IPS-18c (cell line): Measurements from ENCODE around the gene KRTAP4-1.
"Not testable (repeated sequence)": the region's sequence is repeated elsewhere in the genome, so short reads cannot be mapped to it uniquely, and the experiment has no call there.

Experiments used
- H3K4me3 ChIP-seq: 2 replicates; pipeline ENCODE4 v1.7.0; 2013; ENCODE audit warnings: low read depth, mild to moderate bottlenecking, low read length, moderate library complexity; ENCODE audit not compliant: insufficient read depth
- H3K9me3 ChIP-seq: one replicate; pipeline ENCODE4 v1.6.1; 2013; ENCODE audit warnings: mild to moderate bottlenecking, low read length, moderate library complexity; ENCODE audit not compliant: control insufficient read depth, insufficient read depth

Gene KRTAP4-1

DNA sequence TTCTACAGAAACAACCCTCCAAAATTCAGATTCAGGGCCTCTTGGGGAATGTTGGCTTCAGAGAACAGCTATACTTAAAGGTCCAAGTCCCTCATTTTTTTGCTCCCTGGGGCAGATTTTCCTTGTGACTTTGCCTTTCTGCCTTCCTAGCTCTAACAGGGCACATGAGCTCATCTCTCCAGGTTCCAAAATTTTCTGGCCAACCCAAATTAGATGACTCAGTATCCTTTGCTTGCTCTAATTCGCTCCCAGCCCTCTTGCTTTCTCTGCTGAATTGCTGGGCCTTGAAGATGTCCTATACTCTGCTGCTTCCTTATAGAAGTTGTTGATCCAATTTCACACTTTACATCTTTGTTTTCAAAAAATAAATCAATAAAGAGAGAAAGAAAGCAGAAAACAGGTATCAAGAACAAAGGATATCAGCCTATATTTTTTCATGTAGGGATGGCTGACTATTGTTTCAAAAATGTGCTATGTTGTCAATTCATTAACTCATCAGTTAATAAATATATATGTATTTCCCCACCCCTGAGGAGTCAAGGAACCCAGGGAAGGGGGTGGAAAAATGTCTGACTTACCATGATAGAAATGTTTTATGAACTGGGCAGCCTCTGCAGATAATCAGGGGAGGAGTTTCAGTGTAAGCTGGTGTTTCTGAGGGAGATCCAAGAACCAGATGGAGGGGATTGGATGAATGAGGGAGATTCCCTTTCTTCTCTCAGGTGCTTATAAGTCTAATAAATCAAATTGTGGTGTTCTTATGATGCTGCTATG, 5.7 kb downstream of the KRTAP4-1 start:
- H3K9me3 ChIP-seq = no peaks in the 10 kb centered on the region
- H3K4me3 ChIP-seq = no peak overlapping the region

DNA sequence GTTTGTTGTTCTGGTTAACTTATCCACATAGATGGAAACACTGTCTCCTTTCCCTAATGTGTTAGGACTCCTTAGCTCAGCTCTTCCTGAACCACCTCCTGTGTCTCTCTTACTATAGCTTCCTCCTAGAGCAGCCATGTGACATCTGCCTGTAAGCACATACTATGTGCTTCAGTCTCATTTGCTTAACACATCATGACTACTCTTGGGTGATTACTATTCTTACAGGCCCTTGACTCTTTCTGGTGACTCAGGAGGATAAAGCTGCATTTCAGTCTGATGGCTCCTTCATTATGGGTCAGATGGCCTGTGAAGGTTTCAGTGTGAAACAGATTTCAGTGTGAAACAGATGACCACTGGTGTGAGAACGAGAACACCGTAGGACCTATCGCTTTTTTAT, 6.4 kb downstream of the KRTAP4-1 start:
- Histone ChIP-seq H3K4me3 (no peak overlapping the region), H3K9me3 (no peaks in the 10 kb centered on the region)

DNA sequence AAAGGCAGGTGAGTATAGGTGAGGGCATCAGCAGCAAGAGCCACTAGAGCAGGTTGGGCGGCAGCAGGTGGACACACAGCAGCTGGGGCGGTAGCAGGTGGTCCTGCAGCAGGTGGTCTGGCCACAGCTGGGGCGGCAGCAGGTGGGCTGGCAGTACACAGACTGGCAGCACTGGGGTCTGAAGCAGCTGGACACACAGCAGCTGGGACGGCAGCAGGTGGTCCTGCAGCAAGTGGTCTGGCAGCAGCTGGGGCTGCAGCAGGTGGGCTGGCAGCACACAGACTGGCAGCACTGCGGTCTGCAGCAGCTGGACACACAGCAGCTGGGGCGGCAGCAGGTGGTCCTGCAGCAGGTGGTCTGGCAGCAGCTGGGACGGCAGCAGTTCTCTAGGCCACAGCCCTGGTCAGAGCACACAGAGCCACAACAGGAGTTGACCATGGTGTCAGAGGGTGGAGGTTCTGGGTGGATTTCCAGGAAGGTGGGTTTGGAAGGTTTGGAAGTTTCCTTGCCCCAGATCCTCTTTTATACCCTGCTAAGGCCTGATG, 6.9 kb downstream of the KRTAP4-1 start, which contains the start of gene KRTAP4-2:
Gene KRTAP4-2 (minus strand): TSS at position 495 of the 545 bp plus-strand sequence. CDS start 57 bp downstream, at position 438.
- H3K9me3 ChIP-seq = no peaks in the 10 kb centered on the region
- H3K4me3 ChIP-seq = no peak within 1 kb of the TSS

DNA sequence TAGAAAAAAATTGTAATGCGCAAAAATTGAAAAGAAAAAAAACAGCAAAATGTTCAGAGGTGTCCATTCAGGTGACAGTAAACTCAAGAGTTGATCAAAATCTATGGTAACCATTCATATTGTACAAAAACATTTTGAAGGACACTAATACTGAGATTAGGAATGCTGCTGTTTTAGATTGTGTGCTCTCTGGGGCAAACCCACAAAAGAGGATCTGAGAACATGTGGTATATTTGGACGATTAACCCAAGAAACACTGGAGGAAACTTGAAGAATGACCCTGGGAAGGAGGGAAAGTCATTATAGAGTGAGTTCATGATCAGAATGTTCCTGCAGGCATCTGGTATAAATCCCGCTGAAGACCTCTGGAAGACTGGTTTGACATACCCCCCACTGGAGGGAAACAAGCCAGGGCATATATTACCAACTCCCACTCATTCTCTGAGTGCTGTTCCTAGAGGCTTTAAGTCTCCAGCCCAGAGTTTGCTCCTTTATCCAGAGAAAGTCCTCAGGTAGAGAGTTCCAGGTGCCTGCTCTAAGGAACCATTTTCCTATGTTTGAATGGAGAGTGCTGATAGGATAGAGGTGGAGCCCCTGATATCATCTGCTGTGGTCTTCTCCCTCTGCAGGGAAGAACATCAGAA, 7.8 kb downstream of the KRTAP4-1 start:
- no peak overlapping the region for H3K4me3 ChIP-seq
- no peaks in the 10 kb centered on the region for H3K9me3 ChIP-seq

DNA sequence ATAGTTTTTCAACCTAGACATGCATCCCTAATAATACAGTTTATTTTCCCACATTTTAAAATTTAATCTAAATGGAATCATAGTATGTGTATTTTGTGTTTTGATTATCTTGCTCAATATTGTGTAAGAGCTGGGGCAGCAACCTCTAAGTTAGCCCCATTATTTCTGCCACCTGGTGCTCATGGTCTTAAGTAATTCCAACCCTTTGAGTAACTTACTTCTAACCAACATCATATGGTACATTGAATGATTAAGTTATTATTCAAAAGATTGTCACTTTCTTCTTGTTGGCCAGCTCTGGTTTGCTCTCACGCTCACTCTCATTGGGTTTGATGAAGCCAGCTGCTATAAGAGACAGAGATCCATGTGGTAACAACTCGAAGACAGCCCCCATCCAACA, 12.8 kb downstream of the KRTAP4-1 start:
- Histone ChIP-seq H3K9me3 (no peaks in the 10 kb centered on the region), H3K4me3 (no peak overlapping the region)

DNA sequence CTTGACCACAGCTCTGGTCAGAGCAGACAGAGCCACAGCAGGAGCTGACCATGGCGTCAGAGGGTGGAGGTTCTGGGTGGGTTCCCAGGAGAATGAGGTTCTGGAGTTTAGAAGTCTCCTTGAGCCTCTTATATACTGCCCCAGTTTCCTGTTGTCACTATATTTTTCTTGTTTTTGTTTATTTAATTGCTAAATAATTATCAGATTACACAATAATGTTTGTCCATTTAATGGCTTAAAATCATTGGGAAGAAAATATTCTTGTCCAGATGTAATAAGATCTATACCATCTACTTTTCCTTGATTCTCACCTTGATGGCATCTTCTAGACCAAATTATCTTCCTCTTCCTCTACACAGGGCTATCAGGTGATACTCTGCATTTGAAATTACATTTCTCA, 16.6 kb downstream of the KRTAP4-1 start, which contains the start of gene KRTAP4-3:
Gene KRTAP4-3 (minus strand): TSS at position 101 of the 400 bp plus-strand sequence. CDS start 49 bp downstream, at position 52.
- H3K4me3 ChIP-seq = no peak within 1 kb of the TSS
- H3K9me3 ChIP-seq = no peaks in the 10 kb centered on the region

DNA sequence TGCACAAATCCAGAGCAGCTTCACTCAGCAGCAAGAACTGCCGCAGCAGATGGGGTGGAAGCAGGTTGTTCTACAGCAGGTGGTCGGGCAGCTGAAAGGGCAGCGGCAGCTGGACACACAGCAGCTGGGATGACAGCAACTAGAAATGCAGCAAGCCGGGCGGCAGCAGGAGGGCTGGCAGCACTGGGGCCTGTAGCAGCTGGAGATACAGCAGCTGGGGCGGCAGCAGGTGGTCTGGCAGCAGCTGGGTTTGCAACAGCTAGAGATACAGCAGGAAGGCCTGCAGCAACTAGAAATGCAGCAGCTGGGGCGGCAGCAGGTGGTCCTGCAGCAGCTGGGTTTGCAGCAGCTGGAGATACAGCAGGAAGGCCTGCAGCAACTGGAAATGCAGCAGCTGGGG, 17.1 kb downstream of the KRTAP4-1 start:
- no peaks in the 10 kb centered on the region for H3K9me3 ChIP-seq

DNA sequence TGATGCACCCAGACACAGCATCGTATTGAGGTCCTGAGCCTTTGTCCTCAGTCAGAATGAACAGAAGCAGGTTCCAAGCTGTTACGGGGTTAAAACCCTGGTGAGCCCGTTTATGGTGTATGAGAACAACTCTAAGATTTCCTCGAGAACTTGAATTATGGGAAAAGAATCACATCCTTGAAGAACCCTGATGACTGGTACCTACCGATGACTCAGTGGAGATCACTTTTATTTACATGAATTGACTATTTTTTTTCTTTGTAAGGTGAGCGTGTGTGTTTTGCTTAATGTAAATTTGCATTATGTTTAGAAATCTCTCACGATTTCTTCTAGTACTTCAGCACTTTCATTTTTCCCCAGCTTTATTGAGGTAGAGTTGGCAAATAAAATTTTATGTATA, 20.9 kb downstream of the KRTAP4-1 start:
- H3K4me3 ChIP-seq = no peak overlapping the region
- H3K9me3 ChIP-seq = no peaks in the 10 kb centered on the region

More for the DNA sequence above, 17.1 kb downstream of the KRTAP4-1 start:
- no peak overlapping the region for H3K4me3 ChIP-seq

DNA sequence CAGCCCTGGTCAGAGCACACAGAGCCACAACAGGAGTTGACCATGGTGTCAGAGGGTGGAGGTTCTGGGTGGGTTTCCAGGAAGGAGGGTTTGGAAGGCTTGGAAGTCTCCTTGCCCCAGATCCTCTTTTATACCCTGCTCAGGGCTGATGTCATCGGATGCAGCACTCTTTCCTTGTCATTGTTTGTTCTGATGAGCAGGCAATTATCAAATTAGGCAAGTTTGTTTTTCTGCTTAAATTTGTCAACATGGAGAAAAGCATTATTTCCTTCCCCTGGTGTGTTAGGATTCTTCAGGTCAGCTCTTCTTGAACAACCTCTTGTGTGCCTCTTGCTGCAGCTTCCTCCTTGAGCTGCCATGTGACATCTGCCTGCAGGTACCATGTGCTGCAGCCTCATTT, 24.1 kb downstream of the KRTAP4-1 start, which contains the start of gene KRTAP4-4:
Gene KRTAP4-4 (minus strand): TSS at position 101 of the 400 bp plus-strand sequence. CDS start 57 bp downstream, at position 44.
- Histone ChIP-seq H3K9me3 (no peaks in the 10 kb centered on the region), H3K4me3 (no peak within 1 kb of the TSS)

DNA sequence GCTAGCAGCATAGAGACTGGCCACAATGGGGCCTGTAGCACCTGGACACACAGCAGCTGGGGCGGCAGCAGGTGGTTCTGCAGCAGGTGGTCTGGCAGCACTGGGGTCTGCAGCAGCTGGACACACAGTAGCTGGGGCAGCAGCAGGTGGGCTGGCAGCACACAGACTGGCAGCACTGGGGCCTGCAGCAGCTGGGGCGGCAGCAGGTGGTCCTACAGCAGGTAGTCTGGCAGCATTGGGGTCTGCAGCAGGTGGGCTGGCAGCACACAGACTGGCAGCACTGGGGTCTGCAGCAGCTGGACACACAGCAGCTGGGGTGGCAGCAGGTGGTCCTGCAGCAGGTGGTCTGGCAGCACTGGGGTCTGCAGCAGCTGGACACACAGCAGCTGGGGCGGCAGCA, 24.5 kb downstream of the KRTAP4-1 start:
- not testable (repeated sequence) for H3K4me3 ChIP-seq, H3K9me3 ChIP-seq

DNA sequence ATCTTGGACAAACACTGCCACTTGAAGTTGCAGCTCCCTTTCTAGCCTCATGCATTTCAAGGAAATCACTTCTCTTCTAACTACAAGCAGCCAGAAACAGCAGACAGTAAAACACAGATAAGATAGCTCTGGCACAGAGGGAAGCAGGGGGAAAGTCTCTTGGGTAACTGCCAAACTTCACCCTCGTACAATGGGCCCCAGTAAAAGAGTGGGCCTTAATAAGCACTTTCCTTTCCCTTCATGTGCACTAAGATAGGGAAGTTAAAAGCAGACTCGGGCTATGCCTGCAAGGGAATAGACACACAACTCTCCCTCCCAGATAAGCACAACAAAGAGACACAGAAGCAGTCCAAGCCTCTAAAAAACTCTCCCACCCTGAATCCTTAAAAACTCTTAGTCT, 30.9 kb downstream of the KRTAP4-1 start:
- Histone ChIP-seq H3K4me3 (no peak overlapping the region), H3K9me3 (no peaks in the 10 kb centered on the region)

DNA sequence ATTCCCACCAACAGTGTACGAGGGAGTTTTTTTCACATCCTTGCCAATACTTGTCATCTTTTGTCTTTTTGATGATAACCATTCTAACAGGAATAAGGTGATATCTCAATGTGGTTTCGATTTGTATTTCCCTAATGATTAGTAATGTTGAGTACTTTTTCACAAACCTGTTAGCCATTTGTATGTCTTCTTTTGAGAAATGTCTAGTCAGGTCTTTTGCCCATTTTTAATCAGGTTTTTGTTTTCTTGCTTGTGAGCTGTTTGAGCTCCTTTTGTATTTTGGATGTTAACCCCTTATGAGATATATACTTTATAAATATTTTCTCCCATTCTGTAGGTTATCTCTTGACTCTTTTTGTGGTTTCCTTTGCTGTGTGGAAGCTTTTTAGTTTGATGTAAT, 33.2 kb downstream of the KRTAP4-1 start:
- Histone ChIP-seq H3K4me3 (no peak overlapping the region), H3K9me3 (no peaks in the 10 kb centered on the region)

DNA sequence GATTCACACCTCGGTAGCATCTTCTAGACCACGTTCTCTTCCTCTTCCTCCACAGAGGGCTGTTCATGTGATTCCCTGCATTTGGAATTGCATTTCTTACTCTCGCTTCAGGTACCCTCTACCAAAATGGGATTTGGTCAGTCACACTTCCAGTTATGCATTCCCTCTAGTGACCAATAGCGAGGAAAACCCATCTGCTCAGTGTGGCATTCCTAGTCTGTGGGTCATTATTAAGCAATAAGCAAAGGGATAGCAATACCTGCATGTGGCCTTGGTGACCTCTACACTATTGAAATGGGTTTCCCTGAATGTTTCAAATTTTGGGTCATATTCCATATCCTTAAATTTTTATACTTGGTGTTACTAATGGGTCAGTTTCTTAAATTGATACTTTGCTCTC, 34.7 kb downstream of the KRTAP4-1 start:
- no peaks in the 10 kb centered on the region for H3K9me3 ChIP-seq
- no peak overlapping the region for H3K4me3 ChIP-seq

DNA sequence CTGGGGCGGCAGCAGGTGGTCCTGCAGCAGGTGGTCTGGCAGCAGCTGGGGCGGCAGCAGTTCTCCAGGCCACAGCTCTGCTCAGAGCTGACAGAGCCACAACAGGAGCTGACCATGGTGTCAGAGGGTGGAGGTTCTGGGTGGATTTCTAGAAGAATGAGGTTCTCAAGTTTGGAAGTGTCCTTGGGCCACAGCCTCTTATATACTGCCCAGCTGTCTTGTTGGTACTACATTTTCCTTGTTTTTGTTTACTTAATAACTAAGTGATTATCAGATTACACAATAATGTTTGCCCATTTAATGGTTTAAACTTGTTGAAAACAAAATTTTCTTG, 35.1 kb downstream of the KRTAP4-1 start, which contains the start of gene KRTAP4-5:
Gene KRTAP4-5 (minus strand): TSS at position 174 of the 334 bp plus-strand sequence. CDS start 58 bp downstream, at position 116.
- Histone ChIP-seq H3K4me3 (no peak within 1 kb of the TSS), H3K9me3 (no peaks in the 10 kb centered on the region)

DNA sequence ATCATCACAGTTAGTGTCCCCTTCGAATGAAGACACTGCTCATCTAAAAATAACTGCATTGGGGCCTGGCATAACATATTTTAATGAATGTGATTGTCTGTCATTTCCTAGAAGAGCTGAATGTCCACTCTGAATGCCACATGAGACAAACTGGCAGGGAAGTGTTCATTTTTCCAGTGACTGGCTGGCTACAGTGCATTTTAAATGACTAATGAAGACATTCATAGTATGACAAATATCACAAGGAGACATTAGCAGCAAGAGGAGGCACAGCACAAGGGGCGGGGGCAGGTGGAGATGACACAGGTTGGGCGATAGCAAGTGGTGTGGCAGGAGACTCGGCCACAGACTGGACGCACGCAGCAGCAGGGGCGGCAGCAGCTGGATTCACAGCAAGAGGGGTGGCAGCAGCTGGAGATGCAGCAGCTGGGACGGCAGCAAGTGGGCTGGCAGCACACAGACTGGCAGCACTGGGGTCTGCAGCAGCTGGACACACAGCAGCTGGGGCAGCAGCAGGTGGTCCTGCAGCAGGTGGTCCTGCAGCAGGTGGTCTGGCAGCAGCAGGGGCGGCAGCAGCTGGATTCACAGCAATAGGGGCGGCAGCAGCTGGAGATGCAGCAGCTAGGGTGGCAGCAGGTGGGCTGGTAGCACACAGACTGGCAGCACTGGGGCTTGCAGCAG, 35.6 kb downstream of the KRTAP4-1 start:
- H3K4me3 ChIP-seq, H3K9me3 ChIP-seq: not testable (repeated sequence)

DNA sequence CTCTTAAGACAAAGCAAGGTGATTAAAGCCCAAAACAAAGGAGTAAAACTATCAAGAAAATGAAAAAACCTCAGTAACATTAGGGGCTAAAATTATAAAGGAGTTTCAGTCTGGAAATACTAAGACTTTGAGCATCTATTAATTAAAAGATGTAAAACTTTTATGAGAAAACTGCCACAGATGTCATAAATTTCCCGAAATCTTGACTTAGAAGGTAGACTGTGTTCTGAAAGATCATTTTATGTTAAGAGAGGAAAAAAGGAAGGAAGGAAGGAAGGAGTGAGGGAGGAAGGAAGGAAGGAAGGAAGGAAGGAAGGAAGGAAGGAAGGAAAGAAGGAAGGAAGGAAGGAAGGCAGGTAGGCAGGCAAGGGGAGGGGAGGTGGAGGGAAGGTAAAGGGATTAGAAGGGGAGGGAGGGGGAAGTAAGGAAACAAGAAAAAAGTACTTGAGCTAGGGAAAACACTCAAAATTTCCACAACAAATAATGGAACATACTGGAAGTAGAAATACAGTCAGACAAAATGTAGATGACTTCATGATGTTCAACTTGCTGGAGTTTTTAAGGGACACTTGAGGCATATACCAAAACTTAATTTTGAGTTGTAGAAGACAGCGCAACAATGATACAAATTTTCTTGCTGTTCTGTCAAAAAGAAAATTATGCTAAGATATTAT, 37.0 kb downstream of the KRTAP4-1 start:
- Histone ChIP-seq H3K4me3 (no peak overlapping the region), H3K9me3 (no peaks in the 10 kb centered on the region)

DNA sequence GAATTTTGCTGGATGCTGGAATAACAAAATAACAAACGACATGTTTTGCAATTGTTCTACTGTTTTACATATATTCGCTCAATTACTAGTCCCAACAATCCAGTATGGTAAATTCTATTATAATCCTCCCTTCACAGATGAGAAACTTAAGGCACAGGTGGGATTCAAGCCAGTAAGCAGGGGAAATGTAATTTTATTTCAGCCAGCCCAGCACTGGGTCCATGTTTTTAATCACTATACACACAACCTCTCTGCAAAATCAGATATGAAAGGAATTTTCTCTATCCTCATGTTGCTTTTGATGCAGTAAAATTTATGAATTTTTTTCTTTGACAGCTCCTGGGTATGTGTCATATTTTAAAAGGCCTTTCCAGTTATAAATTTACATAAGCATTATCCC, 39.5 kb downstream of the KRTAP4-1 start:
- H3K4me3 ChIP-seq = no peak overlapping the region
- H3K9me3 ChIP-seq = peaks cover 2% of the 10 kb centered on the region
